SK-N-MC (cell line): ENCODE measurements around the gene GFY.

Source experiments
- DNase-seq: peaks from one replicate; pipeline ENCODE4 v3.0.0-alpha.2; 2011; ENCODE audit warnings: low read depth, low spot score
- H3K27ac ChIP-seq: fragments of 200-600 bp; sonication (generic); 2 replicates; pipeline ENCODE4 v1.5.1; 2016; ENCODE audit warnings: mixed run types
- H3K36me3 ChIP-seq: fragments of 200-600 bp; sonication (generic); 2 replicates; pipeline ENCODE4 v1.6.1; 2017; ENCODE audit warnings: antibody characterized with exemption, low read length, mixed read lengths; ENCODE audit not compliant: insufficient read depth
- H3K4me3 ChIP-seq: fragments of 200-600 bp; sonication (generic); 2 replicates; pipeline ENCODE4 v1.5.1; 2016
- H3K9ac ChIP-seq: fragments of 200-600 bp; sonication (generic); 2 replicates; pipeline ENCODE4 v1.8.0; 2017; ENCODE audit warnings: mixed run types, mixed read lengths; ENCODE audit not compliant: insufficient read length
- H3K9me3 ChIP-seq: fragments of 200-600 bp; sonication (generic); 2 replicates; pipeline ENCODE4 v1.6.1; 2017; ENCODE audit warnings: low read depth, mild to moderate bottlenecking, antibody characterized with exemption, low read length, moderate library complexity, mixed read lengths
- EZH2 ChIP-seq: fragments of 200-600 bp; sonication (generic); IDR thresholded peaks from one replicate; pipeline ENCODE4 v1.6.1; 2017; ENCODE audit warnings: antibody characterized with exemption
- FOXP2 ChIP-seq: optimal IDR thresholded peaks from 2 replicates; pipeline ENCODE3; 2011; ENCODE audit warnings: mild to moderate bottlenecking, moderate library complexity; ENCODE audit not compliant: insufficient read depth; ENCODE audit errors: extremely low read length, control extremely low read depth
- POLR2AphosphoS5 ChIP-seq: IDR thresholded peaks from 2 replicates; pipeline ENCODE4 v1.6.1; 2012; ENCODE audit warnings: mild to moderate bottlenecking, low read depth, low read length, borderline replicate concordance

Gene GFY, protein sequence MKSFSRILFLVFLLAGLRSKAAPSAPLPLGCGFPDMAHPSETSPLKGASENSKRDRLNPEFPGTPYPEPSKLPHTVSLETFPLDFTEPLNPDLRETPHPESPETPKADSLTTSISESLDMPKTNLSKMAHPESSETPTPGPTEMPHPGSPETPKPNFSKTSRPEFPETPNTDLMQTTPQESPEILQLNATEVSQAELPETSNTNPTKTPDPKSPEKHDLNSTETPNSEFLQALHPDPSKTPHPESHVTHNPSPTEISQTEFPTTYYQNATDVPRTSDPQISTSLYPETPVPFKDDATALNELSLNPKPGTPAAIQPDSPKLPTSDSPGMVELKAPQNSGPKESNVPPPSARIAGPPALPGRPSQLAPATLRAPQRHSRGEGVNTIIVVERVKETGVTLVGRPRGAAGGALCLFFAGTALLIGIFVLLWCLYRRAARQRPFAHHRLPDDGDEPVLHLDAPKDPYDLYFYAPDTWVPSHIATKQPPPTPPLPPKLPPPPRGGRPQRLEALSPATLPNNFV

DNA sequence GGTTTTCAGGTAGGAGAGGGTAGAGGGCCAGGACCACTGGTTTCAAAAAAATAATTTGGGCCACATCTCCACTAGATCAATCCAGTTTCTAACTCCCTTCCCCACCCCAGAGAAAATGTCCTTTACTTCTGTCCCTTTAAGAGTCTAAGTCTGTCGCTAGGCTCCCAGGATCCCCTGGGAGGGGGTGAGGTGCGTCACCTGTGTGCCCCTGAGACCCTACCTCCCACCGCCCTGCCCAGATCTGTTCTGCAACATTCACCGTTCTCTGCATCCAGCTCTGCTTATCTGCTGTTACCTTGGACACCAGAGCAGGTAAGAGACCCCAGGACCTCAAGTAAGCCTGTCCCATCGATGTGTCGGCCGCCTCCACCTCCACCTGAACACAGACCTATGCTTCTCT, at the start of gene GFY:
GFY (plus strand) TSS at position 211 of the 400 bp plus-strand sequence. CDS start 1,043 bp downstream, outside the sequence.
- no peak for TF ChIP-seq EZH2
- no peak for TF ChIP-seq POLR2AphosphoS5
- no peak within 1 kb of the TSS for H3K27ac ChIP-seq
- H3K9me3 ChIP-seq = no peaks in the 10 kb centered on the region
- H3K4me3 ChIP-seq = no peak within 1 kb of the TSS
- no peak within 1 kb of the TSS for H3K9ac ChIP-seq
- H3K36me3 ChIP-seq = no peaks in the 10 kb centered on the region
- no peak for DNase-seq

DNA sequence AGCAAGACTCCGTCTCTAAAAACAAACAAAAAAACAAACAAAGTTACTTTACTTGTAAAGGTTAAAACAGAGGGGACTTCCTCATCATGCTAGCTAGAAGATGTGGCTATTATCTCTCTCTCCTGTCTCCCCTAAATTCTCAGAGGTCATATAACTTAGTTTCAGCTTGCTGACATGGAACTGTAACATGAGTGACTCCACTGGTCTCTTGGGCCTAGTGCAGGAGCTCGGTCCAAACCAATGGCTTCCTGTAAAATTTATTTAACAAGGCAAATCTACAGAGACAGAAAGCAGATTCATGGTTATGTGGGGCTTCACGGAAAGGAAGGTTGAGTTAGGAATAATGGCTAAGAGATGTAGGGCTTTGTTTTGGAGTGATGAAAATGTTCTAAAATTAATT, 46.7 kb upstream of the GFY start:
- Histone ChIP-seq H3K27ac (no peak overlapping the region), H3K4me3 (no peak overlapping the region), H3K9me3 (no peaks in the 10 kb centered on the region; the same call in 1 of the 2 replicates), H3K36me3 (no peaks in the 10 kb centered on the region), H3K9ac (no peak overlapping the region)
- TF ChIP-seq FOXP2 (no peak), EZH2 (no peak), POLR2AphosphoS5 (no peak)
- DNase-seq = no peak

DNA sequence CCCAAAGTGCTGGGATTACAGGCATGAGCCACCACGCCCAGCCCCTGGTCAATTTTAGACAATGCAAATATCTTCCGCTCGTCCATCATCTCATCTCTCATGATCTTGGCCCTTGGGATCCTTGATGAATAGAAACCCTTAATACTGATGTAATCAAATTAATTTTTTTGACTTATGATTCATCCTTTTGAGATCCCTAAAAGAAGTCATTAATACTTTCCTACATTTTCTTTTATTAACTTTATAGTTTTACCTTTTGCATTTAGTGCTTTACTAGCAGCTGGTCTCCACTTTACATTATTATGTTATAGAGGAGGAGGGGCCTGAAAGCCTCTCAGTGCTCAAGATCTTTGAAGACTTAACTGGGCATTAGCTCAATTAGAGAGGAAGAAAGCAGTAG, 44.8 kb upstream of the GFY start:
- no peak for TF ChIP-seq FOXP2
- no peak for TF ChIP-seq POLR2AphosphoS5
- TF ChIP-seq EZH2 = no peak
- Histone ChIP-seq H3K4me3 (no peak overlapping the region), H3K9me3 (no peaks in the 10 kb centered on the region; the same call in 1 of the 2 replicates), H3K36me3 (no peaks in the 10 kb centered on the region), H3K9ac (no peak overlapping the region), H3K27ac (no peak overlapping the region)
- DNase-seq = no peak

DNA sequence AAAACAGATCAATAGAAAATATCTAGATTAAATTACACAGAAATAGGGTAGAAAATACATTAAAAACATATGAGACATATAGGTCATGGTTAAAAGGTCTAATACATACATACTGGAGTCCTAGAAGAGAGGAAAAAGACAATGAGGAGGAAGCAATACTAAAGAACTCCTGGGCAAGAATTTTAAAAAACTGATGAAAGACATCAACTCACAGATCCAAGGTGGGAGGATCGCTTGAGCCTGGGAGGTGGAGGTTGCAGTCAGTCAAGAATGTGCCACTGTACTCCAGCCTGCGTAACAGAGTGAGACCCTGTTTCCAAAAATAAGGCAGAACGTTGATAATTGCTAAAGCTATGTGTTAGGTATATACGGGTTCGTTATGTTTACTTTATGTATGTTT, 42.5 kb upstream of the GFY start:
- no peak for DNase-seq
- Histone ChIP-seq H3K9ac (no peak overlapping the region), H3K36me3 (no peaks in the 10 kb centered on the region), H3K4me3 (no peak overlapping the region), H3K9me3 (no peaks in the 10 kb centered on the region; the same call in 1 of the 2 replicates), H3K27ac (no peak overlapping the region)
- no peak for TF ChIP-seq FOXP2
- TF ChIP-seq EZH2 = no peak
- no peak for TF ChIP-seq POLR2AphosphoS5

DNA sequence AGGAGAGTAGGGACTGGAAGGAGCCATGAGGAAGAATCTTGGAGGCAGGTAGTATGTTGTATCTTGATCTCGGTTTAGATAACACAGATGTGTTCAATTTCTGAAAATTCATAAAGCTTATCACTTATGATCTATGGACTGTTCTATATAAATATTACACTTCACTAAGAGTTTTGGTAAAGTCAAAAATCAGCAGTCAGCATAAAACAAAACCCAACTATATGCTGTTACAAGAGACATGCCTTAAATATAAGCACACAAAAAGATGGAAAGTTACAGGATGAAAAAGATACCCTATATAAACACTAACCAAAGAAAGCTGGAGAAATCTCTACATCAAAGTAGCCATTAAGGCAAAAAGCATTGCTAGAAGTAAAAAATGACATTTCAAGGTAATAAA, 41.6 kb upstream of the GFY start:
- Histone ChIP-seq H3K36me3 (no peaks in the 10 kb centered on the region), H3K4me3 (no peak overlapping the region), H3K27ac (no peak overlapping the region), H3K9ac (no peak overlapping the region), H3K9me3 (no peaks in the 10 kb centered on the region; the same call in 1 of the 2 replicates)
- TF ChIP-seq POLR2AphosphoS5 = no peak
- no peak for TF ChIP-seq EZH2
- TF ChIP-seq FOXP2 = no peak
- no peak for DNase-seq

DNA sequence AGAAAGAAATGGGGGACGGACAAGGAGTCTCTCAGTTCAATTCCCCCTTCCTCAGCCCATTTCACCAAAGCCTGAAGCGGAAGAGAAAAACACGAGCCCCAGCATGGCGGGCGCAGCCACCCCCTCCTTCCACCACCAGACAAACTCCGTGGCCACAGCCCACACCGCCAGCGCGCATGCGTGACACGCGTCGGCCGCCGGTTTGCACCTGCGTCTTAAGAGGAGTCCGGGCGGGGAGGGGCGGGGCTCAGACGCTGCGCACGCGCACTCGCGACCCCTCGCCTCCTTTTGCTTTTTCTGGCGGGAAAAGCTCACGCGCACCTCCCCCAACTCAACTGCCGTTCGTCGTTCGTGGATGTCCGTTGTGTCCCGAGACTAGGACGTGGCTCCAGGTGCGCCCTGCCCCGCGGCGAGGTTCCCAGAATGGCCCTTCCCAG, 37.2 kb upstream of the GFY start, which contains the start of gene KASH5:
KASH5 (plus strand) TSS at position 314 of the 437 bp plus-strand sequence. CDS start 2,635 bp downstream, outside the sequence.
- Histone ChIP-seq H3K9ac (no peak within 1 kb of the TSS), H3K9me3 (no peaks in the 10 kb centered on the region; the same call in 1 of the 2 replicates), H3K36me3 (no peaks in the 10 kb centered on the region), H3K4me3 (no peak within 1 kb of the TSS), H3K27ac (peak within 1 kb of the TSS; percentile 76; the same call in 1 of the 2 replicates)
- TF ChIP-seq EZH2 = no peak
- no peak for TF ChIP-seq FOXP2
- TF ChIP-seq POLR2AphosphoS5 = no peak
- no peak for DNase-seq

DNA sequence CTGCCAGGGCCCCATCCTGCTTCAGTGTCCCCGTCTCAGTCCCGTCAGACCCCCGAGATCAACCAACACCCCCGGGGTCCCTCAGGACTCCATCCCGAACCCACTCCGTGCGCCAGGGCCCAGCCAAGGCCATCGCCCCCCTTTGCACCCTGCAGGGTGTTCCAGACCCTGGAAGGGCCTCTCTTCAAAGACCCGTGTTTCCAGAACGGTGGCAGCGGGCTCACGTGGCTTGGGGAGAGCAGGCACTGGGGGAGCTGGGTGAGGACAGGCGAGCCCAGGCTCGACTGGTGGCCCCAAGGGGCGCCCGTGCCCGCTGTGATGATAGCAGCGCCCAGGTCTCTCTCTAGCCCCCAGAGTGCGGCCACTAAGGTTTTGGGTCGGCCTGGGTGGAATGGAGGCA, 35.8 kb upstream of the GFY start:
- TF ChIP-seq EZH2 (no peak), POLR2AphosphoS5 (no peak), FOXP2 (no peak)
- no peak overlapping the region for H3K9ac ChIP-seq
- DNase-seq = no peak
- H3K9me3 ChIP-seq = no peaks in the 10 kb centered on the region
- no peaks in the 10 kb centered on the region for H3K36me3 ChIP-seq
- no peak overlapping the region for H3K27ac ChIP-seq
- no peak overlapping the region for H3K4me3 ChIP-seq

DNA sequence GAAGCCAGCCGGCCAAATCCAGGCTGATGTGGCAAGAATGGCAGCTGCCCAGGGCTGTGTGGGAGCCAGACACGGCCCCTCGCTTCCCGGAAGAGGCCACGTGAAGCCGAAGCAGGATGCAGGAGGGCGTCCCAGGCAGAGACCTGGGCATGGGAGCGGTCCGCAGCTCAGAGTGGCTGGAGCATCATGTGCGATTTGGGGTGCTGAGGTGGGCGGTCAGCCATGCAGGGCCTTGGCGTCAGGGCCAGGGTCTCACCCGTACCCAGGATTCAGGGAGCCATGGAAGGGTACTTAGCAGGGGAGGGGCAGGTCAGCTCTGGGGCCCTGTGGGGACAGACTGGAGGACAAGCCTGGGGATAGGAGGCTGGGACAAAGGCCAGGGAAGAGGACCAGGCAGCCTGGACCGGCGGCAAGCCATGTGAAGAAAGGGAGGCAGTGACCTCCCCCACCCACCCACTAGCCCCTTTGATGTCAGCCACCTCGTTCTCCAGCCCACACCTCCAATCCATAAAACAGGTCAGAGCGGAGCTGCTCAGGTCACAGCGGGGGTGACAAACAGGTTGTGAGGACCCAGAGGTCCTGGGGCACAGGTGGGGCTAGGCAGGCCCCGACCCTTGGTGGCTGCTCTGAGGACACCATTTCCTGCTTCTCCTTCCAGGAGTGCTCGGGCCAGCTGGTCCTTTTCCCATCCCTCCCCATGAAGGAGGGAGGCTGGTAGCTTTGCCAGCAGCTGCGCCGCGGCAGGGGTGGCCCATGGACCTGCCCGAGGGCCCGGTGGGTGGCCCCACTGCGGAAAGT, 34.9 kb upstream of the GFY start:
- Histone ChIP-seq H3K9ac (no peak overlapping the region), H3K9me3 (no peaks in the 10 kb centered on the region), H3K27ac (no peak overlapping the region), H3K36me3 (no peaks in the 10 kb centered on the region), H3K4me3 (no peak overlapping the region)
- TF ChIP-seq EZH2 = no peak
- no peak for DNase-seq

DNA sequence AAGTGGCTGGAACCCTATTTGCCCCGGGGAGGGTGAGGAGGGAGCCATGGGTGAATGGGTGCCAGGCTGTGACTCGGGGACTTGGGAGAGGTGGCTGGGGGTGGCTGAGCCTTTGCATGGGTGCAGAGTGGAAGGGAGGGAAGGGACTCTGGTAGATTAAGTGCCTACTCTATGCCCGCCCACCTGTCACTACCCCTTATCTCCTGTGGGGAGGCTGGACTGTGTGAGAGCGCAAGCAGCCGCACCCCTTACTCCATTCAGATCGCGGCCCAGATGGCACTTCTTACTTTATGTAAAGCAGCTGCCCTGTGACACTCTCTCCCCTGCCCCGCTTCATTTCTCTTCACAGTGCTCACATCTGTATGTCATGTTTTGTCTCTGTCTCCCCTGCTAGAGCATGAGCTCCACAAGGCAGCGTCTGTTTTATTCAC, 34.2 kb upstream of the GFY start:
- no peaks in the 10 kb centered on the region for H3K36me3 ChIP-seq
- no peaks in the 10 kb centered on the region for H3K9me3 ChIP-seq
- no peak overlapping the region for H3K4me3 ChIP-seq
- peak overlapping the region; percentile 64 for H3K27ac ChIP-seq
- TF ChIP-seq POLR2AphosphoS5 = no peak
- no peak overlapping the region for H3K9ac ChIP-seq
- DNase-seq = no peak
